Stromal cell of bone marrow (primary cell): ENCODE data around the gene TGFA.
"Not testable (repeated sequence)": the region's sequence is repeated elsewhere in the genome, so short reads cannot be mapped to it uniquely, and the experiment has no call there.

Source experiments
- DNase-seq: peaks from one replicate; pipeline ENCODE4 v3.0.0-alpha.2; 2012; ENCODE audit warnings: low read depth

The TGFA gene

GRCh38 chr2:70498054-70498453 is 55.6 kb downstream of the TGFA start:
- no peak for DNase-seq

- DNase-seq, result peak; percentile 18
These were observed 56.8 kb downstream of the TGFA start for GRCh38 chr2:70496819-70497218.

DNA sequence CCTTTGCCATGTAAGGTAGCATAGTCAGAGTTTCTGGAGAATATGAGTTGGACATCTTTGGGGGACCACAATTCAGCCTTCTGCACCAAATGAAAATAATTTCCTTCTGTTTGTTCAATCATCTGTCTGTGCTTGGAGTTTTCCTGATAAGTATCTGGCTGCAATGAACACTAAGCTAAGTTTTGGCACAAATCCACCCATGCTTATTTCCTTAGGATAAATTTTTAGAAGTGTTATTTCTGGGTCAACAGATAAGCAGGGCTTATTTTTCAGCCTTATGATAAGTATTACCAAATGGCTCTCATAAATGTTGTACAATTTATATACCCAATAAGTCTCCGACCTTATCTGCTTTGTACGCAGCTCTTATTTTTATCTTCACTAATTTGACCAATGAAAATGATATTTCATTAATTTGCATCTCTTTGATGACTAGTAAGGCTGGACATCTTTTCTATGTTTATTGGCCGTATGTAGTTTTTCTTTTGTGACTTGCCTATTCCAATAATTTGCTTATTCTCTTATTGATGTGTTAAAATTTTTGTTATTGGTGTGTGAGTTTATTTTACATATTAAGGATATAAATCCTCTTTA is 59.2 kb downstream of the TGFA start:
- no peak for DNase-seq

GRCh38 chr2:70490381-70490780 is 63.2 kb downstream of the TGFA start:
- DNase-seq, result no peak

DNA sequence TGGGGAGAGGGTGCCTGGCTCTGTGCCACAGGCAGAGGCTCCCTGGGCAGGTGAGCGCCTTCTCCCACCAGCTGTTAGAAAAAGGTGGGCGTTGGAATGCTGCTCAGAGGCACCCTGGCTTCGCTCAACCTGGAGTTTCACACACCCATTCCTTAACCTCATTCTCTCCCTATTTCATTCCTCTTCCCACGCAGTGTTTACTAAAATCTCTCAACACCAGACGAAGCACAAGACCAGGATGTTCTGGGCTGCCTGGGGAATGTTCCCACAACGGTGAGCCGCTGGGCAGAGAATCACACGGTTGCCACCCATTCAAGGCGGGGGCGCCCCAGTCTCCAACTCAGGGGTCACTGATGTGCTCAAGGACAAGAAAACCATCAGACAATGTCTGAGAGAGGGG is 64.5 kb downstream of the TGFA start:
- DNase-seq, result no peak

DNA sequence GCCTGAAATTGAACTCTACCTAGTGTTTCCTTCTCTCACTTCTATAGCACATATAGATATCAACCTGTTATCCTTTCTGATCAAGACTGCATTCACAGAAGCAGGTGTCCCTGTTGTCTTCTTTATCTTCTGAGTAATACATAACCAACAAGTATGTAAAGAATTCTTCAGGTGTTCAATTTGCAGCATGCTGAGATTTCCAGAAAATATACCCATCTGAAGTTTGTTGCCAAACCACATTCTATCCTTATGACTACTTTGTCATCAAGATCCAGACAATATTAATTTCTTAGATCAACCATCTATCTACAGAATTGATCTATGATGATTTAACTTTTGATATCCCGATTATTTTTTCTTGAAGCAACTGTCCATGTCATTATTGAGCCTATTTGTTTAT is 69.5 kb downstream of the TGFA start:
- DNase-seq, result no peak

GRCh38 chr2:70482401-70482800 is 71.2 kb downstream of the TGFA start:
- no peak for DNase-seq

- DNase-seq, result no peak
These were observed 73.2 kb downstream of the TGFA start for GRCh38 chr2:70480468-70480867.

GRCh38 chr2:70479816-70480215 is 73.8 kb downstream of the TGFA start:
- DNase-seq, result no peak

DNA sequence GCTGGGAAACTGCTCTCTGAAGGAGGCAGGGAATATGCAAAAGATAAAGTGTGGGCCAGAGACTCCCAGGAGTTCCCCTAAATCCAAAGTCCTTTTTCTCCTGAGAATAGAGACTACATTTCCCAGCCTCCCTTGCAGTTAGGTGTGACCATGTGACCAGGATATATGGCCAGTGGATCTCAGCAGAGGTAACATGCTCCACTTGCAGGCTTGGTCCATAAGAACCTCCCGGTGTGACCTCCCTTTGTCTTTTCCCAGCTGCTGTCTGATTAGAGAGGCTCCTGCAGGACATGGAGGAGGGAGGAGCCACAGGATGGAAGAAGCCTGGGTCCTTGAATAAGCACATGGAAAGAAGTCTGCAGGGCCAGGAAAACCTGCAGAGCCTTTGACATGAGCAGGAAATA is 76.2 kb downstream of the TGFA start:
- DNase-seq, result no peak

DNA sequence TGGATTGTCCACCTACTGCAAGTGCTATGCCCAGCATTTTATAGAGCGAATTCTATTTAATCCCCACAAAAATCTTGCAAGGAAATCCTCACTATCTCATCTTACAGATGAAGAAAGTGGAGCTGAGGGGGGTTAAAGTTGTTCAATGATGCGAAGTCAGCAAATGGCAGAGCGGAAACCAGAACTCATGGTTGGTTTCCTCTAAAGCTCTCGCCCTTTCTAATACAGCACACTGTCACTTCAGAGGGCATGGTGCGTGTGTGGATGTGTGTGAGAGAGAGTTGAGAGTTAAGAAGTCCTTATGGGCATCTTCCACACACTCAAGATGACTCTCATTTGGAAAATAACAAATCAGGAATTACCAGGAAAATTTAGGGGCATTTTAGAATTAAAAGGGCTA is 78.4 kb downstream of the TGFA start:
- no peak for DNase-seq

DNA sequence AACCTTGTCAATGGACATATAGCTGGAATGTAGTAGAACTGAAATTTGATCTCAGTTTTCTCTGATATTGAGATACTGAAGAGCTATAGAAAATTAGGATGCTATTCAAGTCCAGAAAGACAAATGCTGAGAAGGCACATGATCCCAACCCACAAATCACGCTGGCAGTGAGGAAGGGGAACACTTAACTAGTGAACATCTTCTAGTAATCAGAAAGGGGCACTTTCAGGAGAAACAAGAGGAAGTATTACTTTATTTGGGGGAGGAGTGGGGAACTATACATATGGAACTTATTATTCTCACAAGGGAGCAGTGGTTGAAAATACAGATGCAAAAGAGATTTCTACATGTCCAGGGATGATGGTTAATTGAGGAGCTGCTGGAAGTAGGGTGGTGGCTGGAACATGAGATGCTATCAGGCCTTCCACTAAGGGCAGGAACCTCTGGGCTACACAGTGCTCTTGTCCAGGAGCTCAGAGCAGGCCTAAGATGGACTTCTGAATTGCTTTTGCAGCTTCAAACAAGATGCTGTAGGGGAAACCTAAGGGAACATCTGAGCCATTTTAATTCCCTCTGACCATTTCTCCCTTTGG is 79.3 kb downstream of the TGFA start:
- no peak for DNase-seq

- DNase-seq, result no peak
These were observed 80.4 kb downstream of the TGFA start for GRCh38 chr2:70473101-70473722.

DNA sequence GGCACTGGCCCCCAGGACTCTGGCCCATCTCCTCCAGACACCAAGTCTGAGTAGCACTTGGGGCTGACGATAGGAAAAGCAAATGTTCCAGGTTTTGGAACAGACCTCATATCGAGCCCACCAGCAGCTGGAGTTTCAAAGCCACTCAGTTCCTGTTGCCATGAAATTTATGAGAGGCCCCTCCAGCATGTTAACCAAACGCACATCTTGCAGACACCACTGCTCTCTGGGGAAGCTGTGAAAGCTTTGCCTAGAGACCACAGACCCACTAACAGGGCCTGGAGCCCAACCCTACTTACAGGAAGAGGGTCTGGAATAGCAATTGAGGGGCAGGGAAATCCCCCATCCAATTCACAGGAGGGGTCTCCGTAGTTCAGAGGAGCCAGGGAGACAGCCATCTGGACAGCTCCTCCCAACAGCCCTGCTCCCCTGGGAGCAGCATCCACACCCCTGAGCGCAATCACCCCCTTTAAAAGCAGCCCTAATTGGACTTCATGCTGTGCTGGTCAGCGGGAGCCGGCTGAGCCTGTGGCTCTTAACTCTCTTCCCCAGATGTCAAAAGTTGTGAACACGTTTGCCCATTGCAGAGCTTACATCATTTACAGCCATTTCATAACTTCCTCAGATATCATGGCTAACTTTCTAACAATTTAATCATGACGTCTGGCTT is 81.3 kb downstream of the TGFA start:
- DNase-seq, result no peak

DNA sequence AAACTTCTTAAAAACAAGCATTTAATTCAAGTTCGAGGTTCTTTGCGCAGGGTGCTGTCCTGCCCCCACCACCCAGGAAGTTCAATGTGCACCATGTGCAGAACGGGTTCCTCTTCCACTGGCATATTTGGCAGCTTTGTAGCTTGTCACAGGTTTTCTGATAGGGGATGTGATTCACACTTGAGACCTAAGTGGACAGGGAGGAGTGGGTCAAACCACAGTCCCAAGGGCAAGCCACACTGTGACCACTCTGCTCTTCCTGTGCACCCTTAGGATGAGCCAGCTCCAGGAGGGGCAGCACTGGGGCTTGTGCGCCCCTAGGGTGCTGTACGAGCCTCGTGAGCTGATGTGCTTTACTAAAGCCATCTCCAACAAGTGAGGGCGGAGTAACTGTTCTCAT is 82.5 kb downstream of the TGFA start:
- no peak for DNase-seq

DNA sequence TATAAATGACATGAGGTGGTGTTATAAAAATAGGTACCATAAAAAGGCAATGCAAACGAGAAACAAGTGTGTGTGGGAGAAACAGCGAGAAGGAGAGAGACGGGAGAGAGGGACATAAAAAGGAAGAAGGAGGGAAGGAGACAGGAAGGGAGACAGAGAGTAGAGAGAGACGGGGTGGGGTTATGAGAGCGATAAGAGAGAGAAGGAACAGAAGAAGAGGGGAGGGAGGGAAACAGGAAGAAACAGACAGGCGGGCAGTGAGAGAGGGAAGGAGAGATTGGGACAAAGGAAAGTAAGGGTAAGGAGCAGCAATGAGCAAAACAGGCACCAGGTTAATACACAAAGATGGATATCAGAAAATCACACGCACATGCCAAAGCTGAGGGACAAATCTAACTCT is 83.7 kb downstream of the TGFA start:
- DNase-seq, result no peak

DNA sequence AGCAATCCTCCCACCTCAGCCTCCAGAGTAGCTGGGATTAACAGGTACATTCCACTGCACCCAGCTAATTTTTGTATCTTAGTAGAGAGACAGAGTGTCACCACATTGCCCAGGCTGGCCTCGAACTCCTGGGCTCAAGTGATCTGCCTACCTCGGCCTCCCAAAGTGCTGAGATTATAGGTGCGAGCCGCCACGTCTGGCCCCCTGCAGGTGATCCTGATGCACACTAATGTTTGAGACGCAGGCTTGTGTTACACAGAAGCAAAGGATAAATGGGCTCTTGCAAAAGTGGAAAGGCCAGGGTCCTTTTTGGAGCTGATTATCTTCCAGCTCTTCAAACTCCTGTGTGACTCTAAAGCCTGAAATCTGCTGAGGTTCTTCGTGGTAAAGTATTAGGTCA is 84.2 kb downstream of the TGFA start:
- no peak for DNase-seq

- DNase-seq, result no peak
These were observed 84.7 kb downstream of the TGFA start for GRCh38 chr2:70468878-70469277.

- no peak for DNase-seq
These were observed 85.5 kb downstream of the TGFA start for GRCh38 chr2:70467831-70468779.

- no peak for DNase-seq
These were observed 86.4 kb downstream of the TGFA start for GRCh38 chr2:70467237-70467636.

DNA sequence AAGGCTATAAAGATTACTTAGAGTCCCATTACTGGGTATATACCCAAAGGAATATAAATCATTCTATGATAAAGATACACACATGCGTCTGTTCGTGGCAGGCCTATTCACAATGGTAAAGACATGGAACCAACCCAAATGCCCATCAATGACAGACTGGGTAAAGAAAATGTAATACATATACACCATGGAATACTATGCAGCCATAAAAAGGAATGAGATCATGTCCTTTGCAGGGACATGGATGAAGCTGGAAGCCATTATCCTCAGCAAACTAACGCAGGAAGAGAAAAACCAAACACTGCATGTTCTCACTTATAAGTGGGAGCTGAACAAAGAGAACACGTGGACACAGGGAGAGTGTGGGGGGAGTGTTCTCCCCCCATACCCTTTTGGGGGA is 87.0 kb downstream of the TGFA start:
- not testable (repeated sequence) for DNase-seq

GRCh38 chr2:70463997-70464396 is 89.6 kb downstream of the TGFA start:
- no peak for DNase-seq
